ENCODE results near the gene MARCHF5.
A peak's percentile ranks its signal among the peaks of the same experiment; 100 is the strongest.
"Not testable (repeated sequence)": the region's sequence is repeated elsewhere in the genome, so short reads cannot be mapped to it uniquely, and the experiment has no call there.

Gene MARCHF5

GRCh38 chr10:92387289-92387940 lies 96.4 kb downstream of the MARCHF5 start:
- peak; percentile 50 for DNase-seq (ENCODE audit: low spot score)

GRCh38 chr10:92393173-92393572 lies 102.2 kb downstream of the MARCHF5 start:
- not testable (repeated sequence) for DNase-seq (ENCODE audit: low spot score)

GRCh38 chr10:92395271-92395670 lies 104.3 kb downstream of the MARCHF5 start:
- DNase-seq (ENCODE audit: low spot score) = no peak

- not testable (repeated sequence) for DNase-seq (ENCODE audit: low spot score)
These were observed 111.3 kb downstream of the MARCHF5 start for GRCh38 chr10:92402234-92402633.
